ENCODE measurements around the gene KRT31. TPM values are rescaled to one million over a fixed set of nuclear protein-coding genes. Genes with fewer than 3 reads are reported as not detected.

Gene KRT31
- total RNA-seq, 1 experiment from 2014 or later = not detected

DNA sequence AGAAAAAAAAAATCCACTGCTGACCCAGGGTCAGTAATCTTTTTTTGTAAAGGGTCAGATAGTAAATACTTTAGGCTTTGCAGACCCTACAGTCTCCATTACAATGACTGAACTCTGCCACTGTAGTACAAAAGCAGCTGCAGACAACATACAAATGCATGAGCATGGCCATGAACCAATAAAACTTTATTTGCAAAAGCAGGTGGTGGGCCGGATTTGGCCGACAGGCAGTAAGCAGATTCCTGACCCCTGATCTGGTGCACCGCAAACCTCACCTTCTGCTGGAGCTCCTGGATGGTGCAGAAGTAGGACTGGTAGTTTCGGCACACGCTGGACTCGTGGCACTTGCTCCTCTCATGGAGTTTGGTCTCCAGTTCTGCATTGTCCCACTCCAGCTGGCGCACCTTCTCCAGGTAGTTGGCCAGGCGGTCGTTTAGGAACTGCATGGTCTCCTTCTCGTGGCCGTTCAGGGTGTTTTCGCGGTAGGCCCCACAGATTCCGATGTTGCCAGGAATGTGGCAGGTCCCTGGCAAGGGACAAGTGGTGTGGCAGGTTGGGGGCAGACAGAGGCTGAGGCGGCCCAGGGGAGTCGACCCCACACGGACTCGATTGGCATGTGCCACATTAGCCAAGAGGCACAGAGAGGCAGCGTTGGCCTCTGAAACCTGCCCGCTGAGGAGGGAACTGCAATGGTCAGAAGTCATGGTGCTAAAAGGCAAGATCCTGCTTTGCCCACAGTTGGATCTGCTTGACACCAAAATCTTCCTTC lies 13.8 kb upstream of the KRT31 start:
- H3K36me3 Mint-ChIP-seq (ENCODE audit: insufficient read depth, unreplicated experiment) = no peaks in the 10 kb centered on the region
- H3K4me1 ChIP-seq = peaks cover 34% of the 10 kb centered on the region
- H3K9me3 ChIP-seq = no peaks in the 10 kb centered on the region
- CTCF ChIA-PET = no interaction called here
- no peak for DNase-seq
- TF ChIP-seq, protein P1, sequence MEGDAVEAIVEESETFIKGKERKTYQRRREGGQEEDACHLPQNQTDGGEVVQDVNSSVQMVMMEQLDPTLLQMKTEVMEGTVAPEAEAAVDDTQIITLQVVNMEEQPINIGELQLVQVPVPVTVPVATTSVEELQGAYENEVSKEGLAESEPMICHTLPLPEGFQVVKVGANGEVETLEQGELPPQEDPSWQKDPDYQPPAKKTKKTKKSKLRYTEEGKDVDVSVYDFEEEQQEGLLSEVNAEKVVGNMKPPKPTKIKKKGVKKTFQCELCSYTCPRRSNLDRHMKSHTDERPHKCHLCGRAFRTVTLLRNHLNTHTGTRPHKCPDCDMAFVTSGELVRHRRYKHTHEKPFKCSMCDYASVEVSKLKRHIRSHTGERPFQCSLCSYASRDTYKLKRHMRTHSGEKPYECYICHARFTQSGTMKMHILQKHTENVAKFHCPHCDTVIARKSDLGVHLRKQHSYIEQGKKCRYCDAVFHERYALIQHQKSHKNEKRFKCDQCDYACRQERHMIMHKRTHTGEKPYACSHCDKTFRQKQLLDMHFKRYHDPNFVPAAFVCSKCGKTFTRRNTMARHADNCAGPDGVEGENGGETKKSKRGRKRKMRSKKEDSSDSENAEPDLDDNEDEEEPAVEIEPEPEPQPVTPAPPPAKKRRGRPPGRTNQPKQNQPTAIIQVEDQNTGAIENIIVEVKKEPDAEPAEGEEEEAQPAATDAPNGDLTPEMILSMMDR (IDR thresholded peaks at IDR 0.05; ENCODE audit: insufficient read depth in 1 of 2, low read depth in 1 of 2, low read length in 1 of 2, severe bottlenecking in 1 of 2, unreplicated experiment in 1 of 2) = no peak
- no peaks in the 10 kb centered on the region for H3K27me3 ChIP-seq (replicated peaks; ENCODE audit: control insufficient read depth, insufficient read depth, low read length)
- H3K27ac Mint-ChIP-seq (ENCODE audit: unreplicated experiment) = no peak overlapping the region
- no peaks in the 10 kb centered on the region for H3K9me3 Mint-ChIP-seq (ENCODE audit: unreplicated experiment)
- POLR2A ChIA-PET = no interaction called here
- H3K4me3 Mint-ChIP-seq (ENCODE audit: unreplicated experiment) = no peak overlapping the region
- no TSS peak for BruUV-seq (replicated peaks)
- peaks cover 43% of the 10 kb centered on the region for H3K4me1 Mint-ChIP-seq (ENCODE audit: low read depth, unreplicated experiment)
- H3K36me3 ChIP-seq (ENCODE audit: control insufficient read depth, insufficient read depth, low read length) = no peaks in the 10 kb centered on the region
- no peaks in the 10 kb centered on the region for H3K27me3 Mint-ChIP-seq (ENCODE audit: insufficient read depth, unreplicated experiment)
- intact Hi-C loops (cut with micrococcal nuclease; ENCODE audit: unreplicated experiment) = loop anchor here (10.0 kb wide), 2 partner anchors 56 to 114 kb away; partner anchors contain the start of genes KRT19 and KRT33A
- no peak overlapping the region for H3K4me3 ChIP-seq (ENCODE audit: low read depth, low read length)

DNA sequence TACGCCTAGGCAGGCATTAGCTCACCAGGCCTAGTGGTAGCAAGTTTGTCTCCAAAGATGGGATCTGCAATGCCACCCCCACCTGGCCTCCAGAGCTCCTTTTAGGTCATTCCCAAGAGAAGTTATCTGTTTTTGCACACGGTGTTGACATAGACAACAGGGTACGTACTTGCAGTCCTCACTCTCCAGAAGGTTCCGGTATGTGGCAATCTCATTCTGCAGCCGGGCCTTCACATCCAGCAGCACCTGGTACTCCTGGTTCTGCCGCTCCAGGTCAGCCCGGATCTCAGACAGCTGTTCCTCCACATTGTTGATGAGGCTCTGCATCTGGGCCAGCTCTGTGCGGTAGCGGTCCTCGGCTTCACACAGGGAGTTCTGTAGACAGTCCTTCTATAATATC lies 9.8 kb upstream of the KRT31 start:
- intact Hi-C loops (cut with micrococcal nuclease; ENCODE audit: unreplicated experiment) = loop anchor here (5.0 kb wide), 1 partner anchor 240 kb away; no protein-coding TSS in a partner anchor
- no TSS peak for BruUV-seq (replicated peaks)
- no peak for DNase-seq

DNA sequence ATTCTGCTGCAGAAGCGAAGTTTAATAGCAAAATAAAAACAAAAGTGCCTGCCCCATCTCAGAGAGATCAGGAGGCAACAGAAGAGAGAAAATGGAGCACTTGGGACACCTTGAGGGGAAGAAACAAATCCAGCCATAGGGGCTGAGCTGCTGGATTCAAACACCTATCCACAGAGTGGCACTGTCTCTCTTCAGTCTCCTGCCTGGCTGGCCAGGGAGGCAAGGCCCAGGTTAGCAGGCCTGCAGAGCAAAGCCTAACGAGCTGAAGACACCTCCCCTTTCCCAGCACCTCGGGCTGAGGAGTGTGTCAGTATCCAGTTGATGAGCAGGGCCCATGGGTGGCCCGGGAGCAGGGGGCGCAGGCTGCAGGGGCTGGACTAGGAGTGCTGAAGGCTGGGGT lies 8.8 kb upstream of the KRT31 start:
- CTCF ChIA-PET = interaction anchor here (0.9 to 2.1 kb wide), 12 partner anchors 12 to 259 kb away, joined by 3 to 12 read pairs (median 4); no protein-coding TSS in a partner anchor

More for the DNA sequence above, 9.8 kb upstream of the KRT31 start:
- H3K4me1 Mint-ChIP-seq (ENCODE audit: low read depth, unreplicated experiment) = peaks cover 12% of the 10 kb centered on the region
- no peaks in the 10 kb centered on the region for H3K36me3 Mint-ChIP-seq (ENCODE audit: insufficient read depth, unreplicated experiment)
- no peak overlapping the region for H3K4me3 Mint-ChIP-seq (ENCODE audit: unreplicated experiment)
- ChIA-PET CTCF (interaction anchor here (0.5 to 2.1 kb wide), 3 partner anchors 11 to 142 kb away, joined by 3 to 12 read pairs (median 6); no protein-coding TSS in a partner anchor), POLR2A (no interaction called here)
- H3K27me3 Mint-ChIP-seq (ENCODE audit: insufficient read depth, unreplicated experiment) = no peaks in the 10 kb centered on the region
- H3K4me1 ChIP-seq = peaks cover 7% of the 10 kb centered on the region; the same call in 1 of the 2 replicates
- no peak overlapping the region for H3K27ac Mint-ChIP-seq (ENCODE audit: unreplicated experiment)
- TF ChIP-seq, protein P1 (IDR thresholded peaks at IDR 0.05; ENCODE audit: insufficient read depth in 1 of 2, low read depth in 1 of 2, low read length in 1 of 2, severe bottlenecking in 1 of 2, unreplicated experiment in 1 of 2) = no peak
- no peak overlapping the region for H3K4me3 ChIP-seq (ENCODE audit: low read depth, low read length)
- no peaks in the 10 kb centered on the region for H3K9me3 ChIP-seq
- H3K9me3 Mint-ChIP-seq (ENCODE audit: unreplicated experiment) = no peaks in the 10 kb centered on the region
- no peaks in the 10 kb centered on the region for H3K36me3 ChIP-seq (ENCODE audit: control insufficient read depth, insufficient read depth, low read length)
- no peaks in the 10 kb centered on the region for H3K27me3 ChIP-seq (replicated peaks; ENCODE audit: control insufficient read depth, insufficient read depth, low read length)

More for the DNA sequence above, 8.8 kb upstream of the KRT31 start:
- intact Hi-C loops (cut with micrococcal nuclease; ENCODE audit: unreplicated experiment) = loop anchor here (5.0 kb wide), 1 partner anchor 241 kb away; no protein-coding TSS in a partner anchor
- H3K9me3 Mint-ChIP-seq (ENCODE audit: unreplicated experiment) = no peaks in the 10 kb centered on the region
- H3K4me3 ChIP-seq (ENCODE audit: low read depth, low read length) = no peak overlapping the region
- H3K27me3 ChIP-seq (replicated peaks; ENCODE audit: control insufficient read depth, insufficient read depth, low read length) = no peaks in the 10 kb centered on the region
- peaks cover 9% of the 10 kb centered on the region for H3K4me1 Mint-ChIP-seq (ENCODE audit: low read depth, unreplicated experiment)
- POLR2A ChIA-PET = no interaction called here
- H3K36me3 Mint-ChIP-seq (ENCODE audit: insufficient read depth, unreplicated experiment) = no peaks in the 10 kb centered on the region
- TF ChIP-seq, protein P1 (IDR thresholded peaks at IDR 0.05; ENCODE audit: insufficient read depth in 1 of 2, low read depth in 1 of 2, low read length in 1 of 2, severe bottlenecking in 1 of 2, unreplicated experiment in 1 of 2) = peak; percentile 14 to 46
- DNase-seq = peak; percentile 48 to 66
- H3K36me3 ChIP-seq (ENCODE audit: control insufficient read depth, insufficient read depth, low read length) = no peaks in the 10 kb centered on the region
- no peaks in the 10 kb centered on the region for H3K27me3 Mint-ChIP-seq (ENCODE audit: insufficient read depth, unreplicated experiment)
- no peak overlapping the region for H3K4me3 Mint-ChIP-seq (ENCODE audit: unreplicated experiment)
- no TSS peak for BruUV-seq (replicated peaks)
- no peaks in the 10 kb centered on the region for H3K9me3 ChIP-seq
- no peak overlapping the region for H3K27ac Mint-ChIP-seq (ENCODE audit: unreplicated experiment)
- peaks cover 7% of the 10 kb centered on the region; the same call in 1 of the 2 replicates for H3K4me1 ChIP-seq
